Adrenal gland (tissue), 19 donors: ENCODE results near the gene ZNF586. TPM values are rescaled to one million over a fixed set of nuclear protein-coding genes. Genes with fewer than 3 reads are reported as not detected.

Experiments
- DNase-seq, 7 donors: peaks; one replicate each; pipeline ENCODE4 v3.0.0-alpha.2; 2019 to 2020
- H3K27ac ChIP-seq, 5 donors: fragments of 200-600 bp; sonication (generic) in 4 of 5; 1 replicate in 3 of 5; 2 replicates in 2 of 5; pipeline versions ENCODE4 v1.5.1 to v1.8.0; 2016 to 2020; ENCODE audit warnings: mild to moderate bottlenecking in 1 of 5
- H3K27me3 ChIP-seq: fragments of 200-600 bp; 2 replicates; pipeline ENCODE4 v1.8.0; 2021
- H3K36me3 ChIP-seq, 2 donors: fragments of 200-600 bp; replicated peaks in 1 of 2; 1 replicate in 1 of 2; 2 replicates in 1 of 2; pipeline versions ENCODE4 v1.5.1 to v1.8.0; 2018 to 2022
- H3K4me1 ChIP-seq, 2 donors: fragments of 200-600 bp; replicated peaks in 1 of 2; 1 replicate in 1 of 2; 2 replicates in 1 of 2; pipeline versions ENCODE4 v1.5.1 to v1.8.0; 2018 to 2021
- H3K4me3 ChIP-seq, 4 donors: fragments of 200-600 bp; sonication (generic) in 3 of 4; one replicate each; pipeline ENCODE4 v1.5.1; 2016 to 2018
- H3K9me3 ChIP-seq, 3 donors: fragments of 200-600 bp; sonication (generic) in 1 of 3; replicated peaks in 1 of 3; 1 replicate in 2 of 3; 2 replicates in 1 of 3; pipeline versions ENCODE4 v1.5.1 to v1.8.0; 2016 to 2021
- POLR2A ChIP-seq, 2 donors: fragments of 450-650 bp; IDR thresholded peaks; one replicate each; pipeline ENCODE4 v1.6.1; 2017; ENCODE audit warnings: antibody characterized with exemption in 2 of 2, mild to moderate bottlenecking in 2 of 2, moderate library complexity in 1 of 2
- WGBS, 4 donors: extraction: QIAGEN DNeasy Blood & Tissue Kit in 2 of 4; methylation state at CpG; one replicate each; pipeline versions ENCODE4 v1.1.5 to v1.1.7; 2013 to 2017; 5-methylcytosine and 5-hydroxymethylcytosine counted together
- intact Hi-C, 2 donors: fragments of 100-400 bp; cut with DNase I; formaldehyde crosslinking; loops; one replicate each; pipeline versions ENCODE4 v1.14.1 to v1.15.0; 2022 to 2023
- long read RNA-seq, 10 donors: library from polyadenylated mRNA in 3 of 10; unstranded in 2 of 10; stranded (forward) in 1 of 10; transcript quantifications; one replicate each; pipeline ENCODE4 v2.0.0 and lab custom pipeline, GENCODE V29; 2021 to 2026
- polyA plus RNA-seq, 3 donors: library from polyadenylated mRNA; stranded (reverse); fragments of 200-250 nt in 2 of 3; fragments of 350-450 nt in 1 of 3; fragmentation: Illumina TruSeq in 1 of 3; extraction: RNeasy Lipid Tissue Mini Kit (QIAGEN cat#74804) in 1 of 3; gene quantifications; one replicate each; pipeline ENCODE4 v1.2.3, GENCODE V29; 2013 to 2014
- total RNA-seq, 9 donors: library from RNA; depleted of rRNA in 4 of 9; stranded (reverse); fragments of >200 nt in 4 of 9; fragments of 120-200 nt in 1 of 9; fragmentation: NEBNext Ultra II Directional in 1 of 9; extraction: Animal tissue kit (Norgen Biotek cat#: 25700) in 1 of 9; gene quantifications; one replicate each; pipeline versions ENCODE4 v1.1.0 to v1.2.4, GENCODE V29; 2013 to 2023
- TF ChIP-seq, protein P1 (sequence below), 6 experiments: fragments of 450-650 bp in 4 of 6; fragments of 200-600 bp in 2 of 6; sonication (generic) in 1 of 6; IDR thresholded peaks; 1 replicate in 5 of 6; 2 replicates in 1 of 6; pipeline versions ENCODE4 v1.5.1 to v1.8.0; 2016 to 2021; ENCODE audit warnings: antibody characterized with exemption in 6 of 6, mild to moderate bottlenecking in 2 of 6, moderate library complexity in 1 of 6
- donor health status: healthy with polysubstance abuse.
- donor health status: Bipolar disorder and iron deficiency.
- donor health status: DM: yes; HTN: yes; CAD: no.
- donor health status: DM: no; HTN: no; CAD: no.
- donor health status: DM: no; HTN: no; CAD: no.
- donor health status: DM: yes; HTN: yes; CAD: no.

ZNF586 gene
- total RNA-seq (10 to 100 TPM in 8 of 9 donors, 1 to 10 TPM in 1; 5.1 to 19.0 (median 15.7) TPM), polyA plus RNA-seq (1 to 10 TPM; 3.6 to 7.0 (median 5.4) TPM)
- long read RNA-seq, donor 1 = 0 reads
- long read RNA-seq, donor 2, partial matches to known transcripts = 0 of 1 reads
- long read RNA-seq, donor 2, other reads (novel, unspliced or antisense) = 0 of 1 reads
- long read RNA-seq, donor 3, partial matches to known transcripts = 0 of 1 reads
- long read RNA-seq, donor 3, other reads (novel, unspliced or antisense) = 0 of 1 reads
- long read RNA-seq, donor 4, partial matches to known transcripts = 0 of 4 reads
- long read RNA-seq, donor 4, other reads (novel, unspliced or antisense) = 3 of 4 reads
- long read RNA-seq, donor 5, partial matches to known transcripts = 0 of 8 reads
- long read RNA-seq, donor 5, other reads (novel, unspliced or antisense) = 5 of 8 reads
- long read RNA-seq, donor 6, partial matches to known transcripts = 0 of 1 reads
- long read RNA-seq, donor 6, other reads (novel, unspliced or antisense) = 1 of 1 reads
- long read RNA-seq, donor 7, partial matches to known transcripts = 0 of 2 reads
- long read RNA-seq, donor 7, other reads (novel, unspliced or antisense) = 0 of 2 reads
- long read RNA-seq, donor 8, partial matches to known transcripts = 0 of 1 reads
- long read RNA-seq, donor 8, other reads (novel, unspliced or antisense) = 0 of 1 reads
- long read RNA-seq, donor 9 = 0 reads
- long read RNA-seq, donor 10, partial matches to known transcripts = 0 of 1 reads
- long read RNA-seq, donor 10, other reads (novel, unspliced or antisense) = 0 of 1 reads

DNA sequence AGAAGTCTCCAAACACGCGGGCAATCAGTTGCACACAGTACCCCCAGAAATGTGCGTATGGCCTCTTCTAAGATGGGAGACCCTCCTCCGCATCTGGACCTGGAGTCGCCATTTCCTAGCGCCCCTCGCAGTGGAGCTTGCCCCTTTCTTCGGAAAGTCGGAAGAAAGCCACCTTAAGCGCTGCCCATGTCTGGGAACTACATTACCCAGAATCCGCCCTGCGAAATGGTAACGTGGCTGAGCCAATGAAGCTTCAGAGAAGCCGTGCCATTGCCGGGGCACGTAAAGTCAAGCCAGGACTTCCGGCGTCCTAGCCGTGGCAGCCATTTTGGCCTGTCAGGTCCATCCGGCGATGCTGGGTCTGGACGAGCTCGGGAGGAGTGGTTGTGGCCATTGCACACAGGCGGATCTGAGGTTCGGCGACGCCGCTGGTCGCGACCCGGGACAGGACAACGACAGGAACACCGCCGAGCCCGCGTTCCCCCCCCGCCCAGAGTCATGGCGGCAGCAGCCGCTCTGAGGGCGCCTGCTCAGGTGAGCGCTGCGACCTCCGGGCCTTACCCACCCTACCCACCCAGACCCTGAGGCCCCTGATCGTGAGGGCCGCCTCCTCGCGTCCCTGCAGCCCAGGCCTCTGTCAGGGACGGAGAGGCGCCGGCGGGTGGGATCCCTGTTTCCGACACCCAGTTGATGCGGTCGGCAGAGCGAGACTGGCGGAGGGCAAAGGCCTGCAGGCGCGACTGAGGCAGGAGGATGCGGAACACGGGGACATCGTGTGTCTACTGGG is at the start of gene ZNF586:
Gene ZNF586, plus strand, starts transcription at position 332 of the 787 bp plus-strand sequence. Its CDS starts 167 bp downstream, at position 499.
- no peaks in the 10 kb centered on the region for H3K27me3 ChIP-seq
- peak within 1 kb of the TSS in 4 of 5 donors; percentile 56 to 91 (median 86) for H3K27ac ChIP-seq
- no peaks in the 10 kb centered on the region for H3K9me3 ChIP-seq
- intact Hi-C loops = no loop called here
- peaks cover 0 to 15% of the 10 kb centered on the region in 2 donors for H3K4me1 ChIP-seq
- TF ChIP-seq, protein P1, sequence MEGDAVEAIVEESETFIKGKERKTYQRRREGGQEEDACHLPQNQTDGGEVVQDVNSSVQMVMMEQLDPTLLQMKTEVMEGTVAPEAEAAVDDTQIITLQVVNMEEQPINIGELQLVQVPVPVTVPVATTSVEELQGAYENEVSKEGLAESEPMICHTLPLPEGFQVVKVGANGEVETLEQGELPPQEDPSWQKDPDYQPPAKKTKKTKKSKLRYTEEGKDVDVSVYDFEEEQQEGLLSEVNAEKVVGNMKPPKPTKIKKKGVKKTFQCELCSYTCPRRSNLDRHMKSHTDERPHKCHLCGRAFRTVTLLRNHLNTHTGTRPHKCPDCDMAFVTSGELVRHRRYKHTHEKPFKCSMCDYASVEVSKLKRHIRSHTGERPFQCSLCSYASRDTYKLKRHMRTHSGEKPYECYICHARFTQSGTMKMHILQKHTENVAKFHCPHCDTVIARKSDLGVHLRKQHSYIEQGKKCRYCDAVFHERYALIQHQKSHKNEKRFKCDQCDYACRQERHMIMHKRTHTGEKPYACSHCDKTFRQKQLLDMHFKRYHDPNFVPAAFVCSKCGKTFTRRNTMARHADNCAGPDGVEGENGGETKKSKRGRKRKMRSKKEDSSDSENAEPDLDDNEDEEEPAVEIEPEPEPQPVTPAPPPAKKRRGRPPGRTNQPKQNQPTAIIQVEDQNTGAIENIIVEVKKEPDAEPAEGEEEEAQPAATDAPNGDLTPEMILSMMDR (IDR thresholded peaks at IDR 0.05) = no peak
- TF ChIP-seq POLR2A (IDR thresholded peaks at IDR 0.05) = peak in 1 of 2 donors; percentile 63
- no peaks in the 10 kb centered on the region for H3K36me3 ChIP-seq
- 2 to 6% (median 3%) methylated on average over 24 to 61 of the region's 61 CpGs for WGBS, 4 donors
- peak; percentile 88 to 97 (median 93) for DNase-seq
- peak within 1 kb of the TSS in 3 of 4 donors; percentile 62 to 85 (median 68) for H3K4me3 ChIP-seq

- Histone ChIP-seq H3K4me1 (no peaks in the 10 kb centered on the region), H3K27ac (no peak overlapping the region), H3K9me3 (peaks cover 0 to 16% (median 0%) of the 10 kb centered on the region in 3 donors), H3K36me3 (peaks cover 0 to 23% of the 10 kb centered on the region in 2 donors), H3K27me3 (no peaks in the 10 kb centered on the region), H3K4me3 (no peak overlapping the region)
- no peak for DNase-seq
- intact Hi-C loops = no loop called here
- WGBS, 4 donors = 81 to 100% (median 94%) methylated on average over 2 to 4 of the region's 4 CpGs
- TF ChIP-seq, protein P1 (IDR thresholded peaks at IDR 0.05) = no peak
- TF ChIP-seq POLR2A (IDR thresholded peaks at IDR 0.05) = no peak
These were observed 49.5 kb upstream of the ZNF586 start for GRCh38 chr19:57719901-57720519.

DNA sequence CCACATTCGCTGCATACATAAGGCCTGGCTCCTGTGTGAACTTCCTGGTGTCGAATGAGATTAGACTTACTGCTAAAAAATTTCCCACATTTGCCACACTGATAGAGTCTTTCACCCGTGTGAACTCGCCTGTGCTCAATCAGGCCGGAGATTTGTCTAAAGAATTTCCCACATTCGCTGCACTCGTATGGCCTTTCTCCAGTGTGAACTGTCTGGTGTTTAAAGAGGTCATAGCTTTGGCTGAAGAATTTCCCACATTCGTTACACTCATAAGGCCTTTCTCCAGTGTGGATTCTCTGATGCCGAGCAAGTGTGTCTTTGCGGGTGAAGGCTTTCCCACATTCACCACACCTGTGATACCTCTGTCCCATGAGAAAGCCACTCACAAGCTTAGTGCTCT is 48.6 kb upstream of the ZNF586 start:
- no peak for DNase-seq
- Histone ChIP-seq H3K4me1 (no peaks in the 10 kb centered on the region), H3K27me3 (no peaks in the 10 kb centered on the region), H3K36me3 (peaks cover 0 to 23% of the 10 kb centered on the region in 2 donors), H3K9me3 (peaks cover 0 to 16% (median 0%) of the 10 kb centered on the region in 3 donors), H3K27ac (no peak overlapping the region), H3K4me3 (no peak overlapping the region)
- intact Hi-C loops = no loop called here
- TF ChIP-seq, protein P1 (IDR thresholded peaks at IDR 0.05) = no peak
- no peak for TF ChIP-seq POLR2A (IDR thresholded peaks at IDR 0.05)
- 96 to 99% (median 98%) methylated on average over 10 of the region's 10 CpGs for WGBS, 4 donors
